DOHH2 (cell line): ENCODE data around the gene IQGAP3.

Experiments
- EZH2phosphoT487 ChIP-seq: fragments of 200-600 bp; sonication (generic); IDR thresholded peaks from 2 replicates; pipeline ENCODE4 v1.6.1; 2017; ENCODE audit warnings: borderline replicate concordance, mild to moderate bottlenecking, antibody characterized with exemption, low read length, moderate library complexity, mixed read lengths
- TF ChIP-seq, protein P1 (sequence below): fragments of 200-600 bp; sonication (generic); IDR thresholded peaks from one replicate; pipeline ENCODE4 v1.5.1; 2014; ENCODE audit warnings: antibody characterized with exemption, mild to moderate bottlenecking, low read depth, low read length; ENCODE audit not compliant: poor library complexity, severe bottlenecking

GRCh38 chr1:156525856-156526489 lies 46.4 kb downstream of the IQGAP3 start:
- TF ChIP-seq, protein P1, sequence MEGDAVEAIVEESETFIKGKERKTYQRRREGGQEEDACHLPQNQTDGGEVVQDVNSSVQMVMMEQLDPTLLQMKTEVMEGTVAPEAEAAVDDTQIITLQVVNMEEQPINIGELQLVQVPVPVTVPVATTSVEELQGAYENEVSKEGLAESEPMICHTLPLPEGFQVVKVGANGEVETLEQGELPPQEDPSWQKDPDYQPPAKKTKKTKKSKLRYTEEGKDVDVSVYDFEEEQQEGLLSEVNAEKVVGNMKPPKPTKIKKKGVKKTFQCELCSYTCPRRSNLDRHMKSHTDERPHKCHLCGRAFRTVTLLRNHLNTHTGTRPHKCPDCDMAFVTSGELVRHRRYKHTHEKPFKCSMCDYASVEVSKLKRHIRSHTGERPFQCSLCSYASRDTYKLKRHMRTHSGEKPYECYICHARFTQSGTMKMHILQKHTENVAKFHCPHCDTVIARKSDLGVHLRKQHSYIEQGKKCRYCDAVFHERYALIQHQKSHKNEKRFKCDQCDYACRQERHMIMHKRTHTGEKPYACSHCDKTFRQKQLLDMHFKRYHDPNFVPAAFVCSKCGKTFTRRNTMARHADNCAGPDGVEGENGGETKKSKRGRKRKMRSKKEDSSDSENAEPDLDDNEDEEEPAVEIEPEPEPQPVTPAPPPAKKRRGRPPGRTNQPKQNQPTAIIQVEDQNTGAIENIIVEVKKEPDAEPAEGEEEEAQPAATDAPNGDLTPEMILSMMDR = no peak
- TF ChIP-seq EZH2phosphoT487 = no peak
